Adipocyte (in vitro differentiated cells): ENCODE measurements around the gene GNAO1.

Experiments used
- DNase-seq: peaks from one replicate; pipeline ENCODE4 v3.0.0-alpha.2; 2015; ENCODE audit warnings: low read depth
- H3K27me3 ChIP-seq: replicated peaks from 2 replicates; pipeline ENCODE4 v1.7.0; 2013; ENCODE audit warnings: mild to moderate bottlenecking, low read length, moderate library complexity; ENCODE audit not compliant: control insufficient read depth, insufficient read depth
- H3K36me3 ChIP-seq: 2 replicates; pipeline ENCODE4 v1.7.0; 2013; ENCODE audit warnings: low read length, mild to moderate bottlenecking, moderate library complexity; ENCODE audit not compliant: control insufficient read depth, insufficient read depth, severe bottlenecking
- H3K4me1 ChIP-seq: 2 replicates; pipeline ENCODE4 v1.7.0; 2013; ENCODE audit warnings: mild to moderate bottlenecking, low read length, moderate library complexity; ENCODE audit not compliant: control insufficient read depth, insufficient read depth
- H3K4me3 ChIP-seq: 2 replicates; pipeline ENCODE4 v1.7.0; 2013; ENCODE audit warnings: mild to moderate bottlenecking, low read length, moderate library complexity
- H3K9ac ChIP-seq: 2 replicates; pipeline ENCODE4 v1.7.0; 2013; ENCODE audit warnings: mild to moderate bottlenecking, low read length, moderate library complexity
- H3K9me3 ChIP-seq: 2 replicates; pipeline ENCODE4 v1.7.0; 2013; ENCODE audit warnings: mild to moderate bottlenecking, low read length, moderate library complexity; ENCODE audit not compliant: control insufficient read depth

The GNAO1 gene

GRCh38 chr16:56198755-56199114 is 7.4 kb downstream of the GNAO1 start:
- peaks cover 41% of the 10 kb centered on the region for H3K27me3 ChIP-seq
- DNase-seq, result no peak

GRCh38 chr16:56199164-56199563 is 7.9 kb downstream of the GNAO1 start:
- Histone ChIP-seq H3K27me3 (peaks cover 37% of the 10 kb centered on the region), H3K36me3 (no peaks in the 10 kb centered on the region), H3K4me3 (no peak overlapping the region), H3K4me1 (peaks cover 4% of the 10 kb centered on the region), H3K9me3 (peaks cover 3% of the 10 kb centered on the region), H3K9ac (no peak overlapping the region)
- no peak for DNase-seq

More at GRCh38 chr16:56198755-56199114, 7.4 kb downstream of the GNAO1 start:
- Histone ChIP-seq H3K4me1 (peaks cover 4% of the 10 kb centered on the region), H3K36me3 (no peaks in the 10 kb centered on the region), H3K4me3 (no peak overlapping the region), H3K9me3 (peaks cover 3% of the 10 kb centered on the region), H3K9ac (no peak overlapping the region)

- Histone ChIP-seq H3K4me3 (no peak overlapping the region), H3K27me3 (peaks cover 28% of the 10 kb centered on the region), H3K4me1 (peaks cover 4% of the 10 kb centered on the region), H3K9ac (no peak overlapping the region), H3K9me3 (peaks cover 6% of the 10 kb centered on the region), H3K36me3 (no peaks in the 10 kb centered on the region)
- no peak for DNase-seq
Measured at GRCh38 chr16:56201030-56201429, 9.7 kb downstream of the GNAO1 start.

- no peaks in the 10 kb centered on the region for H3K36me3 ChIP-seq
- peaks cover 21% of the 10 kb centered on the region for H3K27me3 ChIP-seq
- H3K4me3 ChIP-seq, result no peak overlapping the region
- peaks cover 4% of the 10 kb centered on the region for H3K9me3 ChIP-seq
- H3K4me1 ChIP-seq, result peaks cover 4% of the 10 kb centered on the region
- no peak overlapping the region for H3K9ac ChIP-seq
- DNase-seq, result no peak
Measured at GRCh38 chr16:56202036-56202435, 10.7 kb downstream of the GNAO1 start.

GRCh38 chr16:56203052-56203451 is 11.8 kb downstream of the GNAO1 start:
- Histone ChIP-seq H3K36me3 (no peaks in the 10 kb centered on the region), H3K27me3 (peaks cover 15% of the 10 kb centered on the region), H3K9ac (no peak overlapping the region), H3K4me3 (no peak overlapping the region), H3K4me1 (peaks cover 4% of the 10 kb centered on the region), H3K9me3 (peaks cover 2% of the 10 kb centered on the region)
- no peak for DNase-seq

GRCh38 chr16:56204816-56205215 is 13.5 kb downstream of the GNAO1 start:
- Histone ChIP-seq H3K27me3 (peaks cover 7% of the 10 kb centered on the region), H3K9me3 (peaks cover 5% of the 10 kb centered on the region), H3K9ac (no peak overlapping the region), H3K4me1 (peaks cover 4% of the 10 kb centered on the region), H3K36me3 (no peaks in the 10 kb centered on the region), H3K4me3 (no peak overlapping the region)
- no peak for DNase-seq

- H3K9ac ChIP-seq, result no peak overlapping the region
Measured at GRCh38 chr16:56206951-56207350, 15.7 kb downstream of the GNAO1 start.

GRCh38 chr16:56207421-56207820 is 16.1 kb downstream of the GNAO1 start:
- Histone ChIP-seq H3K4me1 (peaks cover 13% of the 10 kb centered on the region), H3K36me3 (no peaks in the 10 kb centered on the region), H3K27me3 (peaks cover 7% of the 10 kb centered on the region), H3K4me3 (no peak overlapping the region), H3K9me3 (peaks cover 5% of the 10 kb centered on the region), H3K9ac (no peak overlapping the region)
- DNase-seq, result no peak

More at GRCh38 chr16:56206951-56207350, 15.7 kb downstream of the GNAO1 start:
- Histone ChIP-seq H3K4me1 (peaks cover 11% of the 10 kb centered on the region), H3K27me3 (peaks cover 7% of the 10 kb centered on the region), H3K36me3 (no peaks in the 10 kb centered on the region), H3K4me3 (no peak overlapping the region), H3K9me3 (peaks cover 5% of the 10 kb centered on the region)
- DNase-seq, result no peak

GRCh38 chr16:56211435-56211981 is 20.2 kb downstream of the GNAO1 start:
- peaks cover 3% of the 10 kb centered on the region for H3K9me3 ChIP-seq
- H3K27me3 ChIP-seq, result peaks cover 11% of the 10 kb centered on the region
- no peak overlapping the region for H3K4me3 ChIP-seq
- no peak overlapping the region for H3K9ac ChIP-seq
- H3K4me1 ChIP-seq, result peaks cover 14% of the 10 kb centered on the region
- no peak for DNase-seq
- H3K36me3 ChIP-seq, result no peaks in the 10 kb centered on the region

GRCh38 chr16:56212144-56212543 is 20.9 kb downstream of the GNAO1 start:
- no peak overlapping the region for H3K9ac ChIP-seq

GRCh38 chr16:56221995-56222394 is 30.7 kb downstream of the GNAO1 start:
- no peak overlapping the region for H3K9ac ChIP-seq
- no peak overlapping the region for H3K4me3 ChIP-seq
- DNase-seq, result no peak
- no peaks in the 10 kb centered on the region for H3K9me3 ChIP-seq
- H3K27me3 ChIP-seq, result peaks cover 28% of the 10 kb centered on the region
- no peaks in the 10 kb centered on the region for H3K4me1 ChIP-seq
- H3K36me3 ChIP-seq, result no peaks in the 10 kb centered on the region

More at GRCh38 chr16:56212144-56212543, 20.9 kb downstream of the GNAO1 start:
- Histone ChIP-seq H3K36me3 (no peaks in the 10 kb centered on the region), H3K4me3 (no peak overlapping the region), H3K4me1 (peaks cover 14% of the 10 kb centered on the region), H3K27me3 (peaks cover 13% of the 10 kb centered on the region), H3K9me3 (peaks cover 3% of the 10 kb centered on the region)
- no peak for DNase-seq

GRCh38 chr16:56222474-56222997 is 31.2 kb downstream of the GNAO1 start:
- Histone ChIP-seq H3K27me3 (peaks cover 28% of the 10 kb centered on the region), H3K9ac (no peak overlapping the region), H3K36me3 (no peaks in the 10 kb centered on the region), H3K4me3 (no peak overlapping the region), H3K9me3 (no peaks in the 10 kb centered on the region), H3K4me1 (no peaks in the 10 kb centered on the region)
- DNase-seq, result no peak
